B cell (primary cell): ENCODE data around the gene EYS. TPM values are rescaled to one million over a fixed set of nuclear protein-coding genes. Genes with fewer than 3 reads are reported as not detected.

Experiments
- ATAC-seq: fragments of 200-7000 bp; cut with Tn5 transposase; one replicate; pipeline ENCODE4 v1.10.0; 2021; ENCODE audit warnings: low read depth, mild to moderate bottlenecking, moderate number of reproducible peaks, moderate library complexity
- CTCF ChIA-PET: fragments of 350-600 bp; sonication (Branson Sonifier 250); formaldehyde crosslinking; loops from one replicate; lab custom pipeline; 2021; ENCODE audit warnings: antibody characterized with exemption, inconsistent platforms; lab: Charles Lee
- POLR2A ChIA-PET: fragments of 350-600 bp; sonication (Branson Sonifier 250); formaldehyde crosslinking; loops from one replicate; lab custom pipeline; 2021; ENCODE audit warnings: antibody characterized with exemption; lab: Charles Lee
- DNase-seq: peaks from one replicate; pipeline ENCODE4 v3.0.0; 2013
- H2AFZ ChIP-seq: 2 replicates; pipeline ENCODE4 v1.6.1; 2012; ENCODE audit warnings: mild to moderate bottlenecking, low read depth, low read length; ENCODE audit not compliant: insufficient read depth, poor library complexity, severe bottlenecking
- H3K27ac ChIP-seq, 2 donors: 1 replicate in 1 of 2; 2 replicates in 1 of 2; pipeline ENCODE4 v1.5.1; 2012 to 2013; ENCODE audit warnings: low read length in 2 of 2, mild to moderate bottlenecking in 2 of 2, moderate library complexity in 1 of 2
- H3K27me3 ChIP-seq, 4 experiments: fragments of 200-600 bp in 1 of 4; sonication (generic) in 1 of 4; replicated peaks in 1 of 4; 1 replicate in 2 of 4; 2 replicates in 2 of 4; pipeline versions ENCODE4 v1.6.1 to v1.7.0; 2013 to 2016; ENCODE audit warnings: low read length in 3 of 4, mild to moderate bottlenecking in 2 of 4, mixed read lengths in 1 of 4, moderate library complexity in 1 of 4; ENCODE audit not compliant: insufficient read depth in 4 of 4, control insufficient read depth in 3 of 4; ENCODE audit errors: control extremely low read depth in 1 of 4
- H3K36me3 ChIP-seq, 2 experiments: replicated peaks in 1 of 2; 1 replicate in 1 of 2; 2 replicates in 1 of 2; pipeline versions ENCODE4 v1.6.1 to v1.7.1; 2013; ENCODE audit warnings: low read length in 1 of 2; ENCODE audit not compliant: insufficient read depth in 2 of 2, control insufficient read depth in 1 of 2; ENCODE audit errors: control extremely low read depth in 1 of 2, extremely low read depth in 1 of 2
- H3K4me1 ChIP-seq, 2 donors: fragments of 200-600 bp in 1 of 2; sonication (generic) in 1 of 2; 1 replicate in 1 of 2; 2 replicates in 1 of 2; pipeline versions ENCODE4 v1.5.1 to v1.6.1; 2013 to 2017; ENCODE audit warnings: low read length in 2 of 2; ENCODE audit not compliant: control insufficient read depth in 2 of 2, insufficient read depth in 2 of 2
- H3K4me2 ChIP-seq: replicated peaks from 2 replicates; pipeline ENCODE3; 2012; ENCODE audit warnings: mild to moderate bottlenecking, low read depth, low read length; ENCODE audit not compliant: poor library complexity, severe bottlenecking
- H3K4me3 ChIP-seq, 5 experiments: fragments of 200-600 bp in 1 of 5; sonication (generic) in 1 of 5; 1 replicate in 3 of 5; 2 replicates in 2 of 5; pipeline versions ENCODE4 v1.5.1 to v1.7.0; 2011 to 2016; ENCODE audit warnings: low read length in 4 of 5, mild to moderate bottlenecking in 4 of 5, low read depth in 2 of 5, control low read depth in 1 of 5, moderate library complexity in 1 of 5; ENCODE audit not compliant: insufficient read depth in 1 of 5; ENCODE audit errors: control extremely low read depth in 1 of 5, extremely low read depth in 1 of 5
- H3K79me2 ChIP-seq: fragments of 200-600 bp; sonication (generic); one replicate; pipeline ENCODE4 v1.6.0; 2016; ENCODE audit warnings: low read length; ENCODE audit not compliant: control insufficient read depth, insufficient read depth
- H3K9ac ChIP-seq: fragments of 200-600 bp; sonication (generic); 2 replicates; pipeline ENCODE4 v1.6.1; 2017; ENCODE audit warnings: mild to moderate bottlenecking, low read length, moderate library complexity
- H3K9me3 ChIP-seq, 3 donors: one replicate each; pipeline versions ENCODE4 v1.6.1 to v1.7.1; 2013; ENCODE audit warnings: low read length in 2 of 3; ENCODE audit not compliant: control insufficient read depth in 2 of 3, insufficient read depth in 1 of 3; ENCODE audit errors: control extremely low read depth in 1 of 3
- H4K20me1 ChIP-seq: 2 replicates; pipeline ENCODE4 v1.6.0; 2012; ENCODE audit warnings: mild to moderate bottlenecking, low read length; ENCODE audit not compliant: insufficient read depth, control insufficient read depth, poor library complexity, severe bottlenecking
- H3K27ac Mint-ChIP-seq: one replicate; pipeline ENCODE4 v1.8.0; 2021; ENCODE audit warnings: mixed read lengths
- H3K27me3 Mint-ChIP-seq: one replicate; pipeline ENCODE4 v1.8.0; 2021; ENCODE audit warnings: mixed read lengths
- H3K4me1 Mint-ChIP-seq: one replicate; pipeline ENCODE4 v1.8.0; 2021; ENCODE audit warnings: mixed read lengths
- H3K4me3 Mint-ChIP-seq: one replicate; pipeline ENCODE4 v1.8.0; 2021; ENCODE audit warnings: mixed read lengths
- H3K9me3 Mint-ChIP-seq: one replicate; pipeline ENCODE4 v1.8.0; 2022; ENCODE audit warnings: mixed read lengths; ENCODE audit not compliant: insufficient read depth
- CTCF ChIP-seq: fragments of 200-600 bp; IDR thresholded peaks from one replicate; pipeline ENCODE4 v1.8.0; 2022; ENCODE audit warnings: antibody characterized with exemption, mild to moderate bottlenecking
- EZH2 ChIP-seq: IDR thresholded peaks from 2 replicates; pipeline ENCODE4 v1.6.1; 2012; ENCODE audit warnings: borderline replicate concordance, low read depth, mild to moderate bottlenecking, moderate library complexity, low read length; ENCODE audit not compliant: insufficient read depth, poor library complexity, severe bottlenecking
- WGBS: methylation state at CpG from one replicate; pipeline ENCODE4 v1.1.5; 2013; ENCODE audit warnings: missing lambda C conversion rate; ENCODE audit not compliant: insufficient coverage; 5-methylcytosine and 5-hydroxymethylcytosine counted together
- intact Hi-C: fragments of 100-400 bp; cut with micrococcal nuclease; formaldehyde crosslinking; loops from one replicate; pipeline ENCODE4 v1.10.0; 2022
- polyA plus RNA-seq: library from polyadenylated mRNA; depleted of rRNA; stranded (reverse); fragments of >200 nt; gene quantifications from 2 replicates; pipeline ENCODE4 v1.2.3, GENCODE V29; 2012
- total RNA-seq, 2 donors: library from RNA; stranded (reverse); fragments of 120-200 nt in 1 of 2; gene quantifications; 1 replicate in 1 of 2; 2 replicates in 1 of 2; pipeline versions ENCODE4 v1.2.3 to v1.2.4, GENCODE V29; 2013 to 2022

EYS gene
- total and polyA plus RNA-seq, 2 donors (not counting 1 experiment from before 2014, with no cell fraction given) = not detected

- Mint-ChIP-seq H3K27ac (no peak overlapping the region), H3K4me3 (no peak overlapping the region), H3K9me3 (peaks cover 4% of the 10 kb centered on the region), H3K4me1 (no peaks in the 10 kb centered on the region), H3K27me3 (no peaks in the 10 kb centered on the region)
- WGBS = no CpG with 5 or more reads among the region's 5 CpGs
- ChIA-PET CTCF (no interaction called here), POLR2A (no interaction called here)
- peaks cover 0 to 8% (median 0%) of the 10 kb centered on the region in 3 donors for H3K9me3 ChIP-seq
- no peaks in the 10 kb centered on the region for H3K79me2 ChIP-seq
- ATAC-seq (no peak), DNase-seq (no peak)
- no peak overlapping the region for H3K27ac ChIP-seq
- intact Hi-C loops = no loop called here
- H3K4me1 ChIP-seq = no peaks in the 10 kb centered on the region
- H3K9ac ChIP-seq = no peak overlapping the region
- no peaks in the 10 kb centered on the region for H3K27me3 ChIP-seq
- H3K4me2 ChIP-seq = no peak overlapping the region
- TF ChIP-seq CTCF (no peak), EZH2 (no peak)
- no peaks in the 10 kb centered on the region for H4K20me1 ChIP-seq
- H3K36me3 ChIP-seq = no peaks in the 10 kb centered on the region
- no peak overlapping the region for H3K4me3 ChIP-seq
- no peak overlapping the region for H2AFZ ChIP-seq
These were observed 980.0 kb downstream of the EYS start for GRCh38 chr6:64727075-64727474.

- Histone ChIP-seq H3K9ac (no peak overlapping the region), H3K36me3 (no peaks in the 10 kb centered on the region), H2AFZ (no peak overlapping the region), H3K4me2 (no peak overlapping the region), H3K79me2 (no peaks in the 10 kb centered on the region), H4K20me1 (no peaks in the 10 kb centered on the region), H3K27ac (no peak overlapping the region), H3K27me3 (no peaks in the 10 kb centered on the region), H3K9me3 (peaks cover 0 to 3% (median 0%) of the 10 kb centered on the region in 3 donors), H3K4me1 (no peaks in the 10 kb centered on the region), H3K4me3 (no peak overlapping the region)
- H3K4me3 Mint-ChIP-seq = no peak overlapping the region
- WGBS = no CpG with 5 or more reads among the region's 3 CpGs
- no peak for DNase-seq
- ATAC-seq = no peak
- POLR2A ChIA-PET = no interaction called here
- TF ChIP-seq EZH2 (no peak), CTCF (no peak)
- intact Hi-C loops = no loop called here
- H3K27me3 Mint-ChIP-seq = no peaks in the 10 kb centered on the region
- H3K4me1 Mint-ChIP-seq = no peaks in the 10 kb centered on the region
- CTCF ChIA-PET = no interaction called here
- H3K27ac Mint-ChIP-seq = no peak overlapping the region
- peaks cover 3% of the 10 kb centered on the region for H3K9me3 Mint-ChIP-seq
These were observed 982.9 kb downstream of the EYS start for GRCh38 chr6:64724091-64724490.
